HCT116 (cell line): ENCODE data around the gene GUK1. TPM values are rescaled to one million over a fixed set of nuclear protein-coding genes. Genes with fewer than 3 reads are reported as not detected.

Source experiments
- ATAC-seq: fragments of 200-7000 bp; cut with Tn5 transposase; 2 replicates; pipeline ENCODE4 v1.9.1; 2020; ENCODE audit warnings: mild to moderate bottlenecking, moderate library complexity
- BruUV-seq: library from RNA; stranded (reverse); fragments of 400-500 nt; replicated peaks from 2 replicates; lab custom pipeline; 2021; lab: Mats Ljungman, UMichigan
- CTCF ChIA-PET: fragments of 300-600 bp; sonication (Branson Sonifier 250); formaldehyde crosslinking; loops from one replicate; lab custom pipeline; 2021; ENCODE audit warnings: antibody characterized with exemption; lab: Charles Lee
- POLR2A ChIA-PET: fragments of 300-600, 350-600 bp; sonication (Branson Sonifier 250); formaldehyde crosslinking; loops from one replicate; lab custom pipeline; 2021; ENCODE audit warnings: antibody characterized with exemption; lab: Charles Lee
- RAD21 ChIA-PET, 2 experiments: fragments of 300-600 bp; sonication (Branson Sonifier 250); formaldehyde crosslinking; loops; one replicate each; lab custom pipeline; 2023; ENCODE audit warnings: low total read pairs in 2 of 2; ENCODE audit not compliant: uncharacterized antibody in 2 of 2, unreplicated experiment in 2 of 2, low non-redundant PET in 1 of 2; lab: Charles Lee
- DNase-seq: peaks from one replicate; pipeline ENCODE4 v3.0.0-alpha.2; 2010; ENCODE audit warnings: low read depth, low spot score
- H2AFZ ChIP-seq: fragments of 200-600 bp; shearing (Covaris generic), sonication (generic); 2 replicates; pipeline ENCODE4 v1.6.1; 2017; ENCODE audit warnings: low read depth, mixed run types, mixed read lengths, antibody characterized with exemption, low read length; ENCODE audit not compliant: poor library complexity, severe bottlenecking
- H3K27ac ChIP-seq: 2 replicates; pipeline ENCODE4 v1.5.1; 2012; ENCODE audit warnings: low read depth, low read length
- H3K27me3 ChIP-seq: fragments of 200-600 bp; sonication (generic); 2 replicates; pipeline ENCODE4 v1.6.1; 2016; ENCODE audit warnings: mixed run types, low read length, mixed read lengths; ENCODE audit not compliant: insufficient read depth
- H3K36me3 ChIP-seq, 2 experiments: fragments of 200-500 bp in 1 of 2; fragments of 200-600 bp in 1 of 2; sonication (Bioruptor generic) in 1 of 2; sonication (generic) in 1 of 2; 2 replicates each; pipeline versions ENCODE4 v1.5.1 to v1.6.1; 2014 to 2016; ENCODE audit warnings: low read length in 2 of 2, inconsistent platforms in 1 of 2, mixed read lengths in 1 of 2, mixed run types in 1 of 2; ENCODE audit not compliant: insufficient read depth in 2 of 2, control insufficient read depth in 1 of 2
- H3K4me1 ChIP-seq, 2 experiments: fragments of 200-600 bp in 1 of 2; sonication (generic) in 1 of 2; 2 replicates each; pipeline versions ENCODE4 v1.5.1 to v1.6.1; 2012 to 2017; ENCODE audit warnings: low read length in 2 of 2, inconsistent platforms in 1 of 2, mild to moderate bottlenecking in 1 of 2, mixed read lengths in 1 of 2, mixed run types in 1 of 2, moderate library complexity in 1 of 2; ENCODE audit not compliant: insufficient read depth in 2 of 2, control insufficient read depth in 1 of 2
- H3K4me2 ChIP-seq: fragments of 200-600 bp; sonication (generic); 2 replicates; pipeline ENCODE4 v1.6.1; 2017; ENCODE audit warnings: mixed run types, low read length, mixed read lengths
- H3K4me3 ChIP-seq, 2 experiments: fragments of 200-600 bp in 1 of 2; sonication (generic) in 1 of 2; replicated peaks in 1 of 2; 2 replicates each; pipeline ENCODE4 v1.5.1; 2011 to 2016; ENCODE audit warnings: low read length in 2 of 2, control low read depth in 1 of 2, low read depth in 1 of 2, mild to moderate bottlenecking in 1 of 2, mixed read lengths in 1 of 2, mixed run types in 1 of 2
- H3K79me2 ChIP-seq: fragments of 200-600 bp; sonication (generic); 2 replicates; pipeline ENCODE4 v1.6.1; 2017; ENCODE audit warnings: mild to moderate bottlenecking, mixed run types, low read length, moderate library complexity, mixed read lengths; ENCODE audit not compliant: insufficient read depth
- H3K9ac ChIP-seq: fragments of 200-600 bp; sonication (generic); 2 replicates; pipeline ENCODE4 v1.6.1; 2016; ENCODE audit warnings: low read length, mixed read lengths
- H3K9me2 ChIP-seq: fragments of 200-600 bp; sonication (generic), shearing (Covaris generic); 2 replicates; pipeline ENCODE4 v1.6.1; 2017; ENCODE audit warnings: mixed run types, mild to moderate bottlenecking, moderate library complexity; ENCODE audit not compliant: insufficient read depth
- H3K9me3 ChIP-seq, 2 experiments: fragments of 200-500 bp in 1 of 2; fragments of 200-600 bp in 1 of 2; sonication (Bioruptor generic) in 1 of 2; sonication (generic) in 1 of 2; 2 replicates each; pipeline ENCODE4 v1.6.1; 2014 to 2017; ENCODE audit warnings: low read length in 2 of 2, mixed read lengths in 2 of 2, inconsistent platforms in 1 of 2, low read depth in 1 of 2, mild to moderate bottlenecking in 1 of 2, mixed run types in 1 of 2, moderate library complexity in 1 of 2; ENCODE audit not compliant: control insufficient read depth in 1 of 2, insufficient read depth in 1 of 2
- H4K20me1 ChIP-seq: fragments of 200-600 bp; sonication (generic), shearing (Covaris generic); 2 replicates; pipeline ENCODE4 v1.6.1; 2017; ENCODE audit warnings: mixed run types, mild to moderate bottlenecking, moderate library complexity; ENCODE audit not compliant: insufficient read depth
- ATF3 ChIP-seq: IDR thresholded peaks from 2 replicates; pipeline ENCODE4 v1.6.1; 2012
- CBX3 ChIP-seq: IDR thresholded peaks from 2 replicates; pipeline ENCODE4 v1.6.1; 2012; ENCODE audit warnings: low read depth
- CTCF ChIP-seq, 3 experiments: fragments of 200-600 bp in 1 of 3; sonication (generic) in 1 of 3; IDR thresholded peaks in 2 of 3; conservative IDR thresholded peaks in 1 of 3; 2 replicates each; pipeline ENCODE4 v1.5.1; 2012 to 2017; ENCODE audit warnings: low read depth in 2 of 3, low read length in 2 of 3, antibody characterized with exemption in 1 of 3, borderline replicate concordance in 1 of 3, control low read depth in 1 of 3, mild to moderate bottlenecking in 1 of 3, mixed read lengths in 1 of 3, mixed run types in 1 of 3, moderate library complexity in 1 of 3; ENCODE audit not compliant: insufficient read depth in 1 of 3
- EZH2 ChIP-seq: fragments of 200-600 bp; sonication (generic); IDR thresholded peaks from 2 replicates; pipeline ENCODE4 v1.6.1; 2017; ENCODE audit warnings: antibody characterized with exemption, mixed run types
- EZH2phosphoT487 ChIP-seq: fragments of 200-600 bp; IDR thresholded peaks from 2 replicates; pipeline ENCODE4 v1.6.1; 2018; ENCODE audit warnings: antibody characterized with exemption, borderline replicate concordance
- FOSL1 ChIP-seq: IDR thresholded peaks from 2 replicates; pipeline ENCODE4 v1.6.1; 2012; ENCODE audit warnings: low read depth
- JUND ChIP-seq: IDR thresholded peaks from 2 replicates; pipeline ENCODE4 v1.6.1; 2012
- MAX ChIP-seq: IDR thresholded peaks from 2 replicates; pipeline ENCODE4 v1.6.1; 2012
- POLR2AphosphoS5 ChIP-seq: IDR thresholded peaks from 2 replicates; pipeline ENCODE4 v1.6.1; 2011; ENCODE audit warnings: mild to moderate bottlenecking, low read depth, low read length, moderate library complexity
- RAD21 ChIP-seq: IDR thresholded peaks from 2 replicates; pipeline ENCODE4 v1.6.1; 2012; ENCODE audit warnings: low read depth, mild to moderate bottlenecking
- SIN3A ChIP-seq: IDR thresholded peaks from 2 replicates; pipeline ENCODE4 v1.6.1; 2012; ENCODE audit warnings: low read depth
- SP1 ChIP-seq: IDR thresholded peaks from 2 replicates; pipeline ENCODE4 v1.6.1; 2012; ENCODE audit warnings: low read depth
- TCF7L2 ChIP-seq: IDR thresholded peaks from 2 replicates; pipeline ENCODE4 v1.7.0; 2011; ENCODE audit warnings: borderline replicate concordance, inconsistent platforms; ENCODE audit not compliant: insufficient read depth, insufficient read length; ENCODE audit errors: extremely low read depth
- YY1 ChIP-seq: IDR thresholded peaks from 2 replicates; pipeline ENCODE4 v1.6.1; 2011; ENCODE audit warnings: low read length, low read depth, moderate library complexity, mild to moderate bottlenecking; ENCODE audit not compliant: insufficient replicate concordance; ENCODE audit errors: extremely low read depth
- intact Hi-C: fragments of 100-400 bp; cut with micrococcal nuclease; formaldehyde crosslinking; loops from 2 replicates; pipeline ENCODE4 v1.10.0; 2022
- total RNA-seq: library from RNA; stranded (reverse); gene quantifications from one replicate; pipeline ENCODE4 v1.2.1, GENCODE V29; 2021; ENCODE audit not compliant: unreplicated experiment

The GUK1 gene
- total RNA-seq, 1 experiment from 2014 or later, result 145 TPM

DNA sequence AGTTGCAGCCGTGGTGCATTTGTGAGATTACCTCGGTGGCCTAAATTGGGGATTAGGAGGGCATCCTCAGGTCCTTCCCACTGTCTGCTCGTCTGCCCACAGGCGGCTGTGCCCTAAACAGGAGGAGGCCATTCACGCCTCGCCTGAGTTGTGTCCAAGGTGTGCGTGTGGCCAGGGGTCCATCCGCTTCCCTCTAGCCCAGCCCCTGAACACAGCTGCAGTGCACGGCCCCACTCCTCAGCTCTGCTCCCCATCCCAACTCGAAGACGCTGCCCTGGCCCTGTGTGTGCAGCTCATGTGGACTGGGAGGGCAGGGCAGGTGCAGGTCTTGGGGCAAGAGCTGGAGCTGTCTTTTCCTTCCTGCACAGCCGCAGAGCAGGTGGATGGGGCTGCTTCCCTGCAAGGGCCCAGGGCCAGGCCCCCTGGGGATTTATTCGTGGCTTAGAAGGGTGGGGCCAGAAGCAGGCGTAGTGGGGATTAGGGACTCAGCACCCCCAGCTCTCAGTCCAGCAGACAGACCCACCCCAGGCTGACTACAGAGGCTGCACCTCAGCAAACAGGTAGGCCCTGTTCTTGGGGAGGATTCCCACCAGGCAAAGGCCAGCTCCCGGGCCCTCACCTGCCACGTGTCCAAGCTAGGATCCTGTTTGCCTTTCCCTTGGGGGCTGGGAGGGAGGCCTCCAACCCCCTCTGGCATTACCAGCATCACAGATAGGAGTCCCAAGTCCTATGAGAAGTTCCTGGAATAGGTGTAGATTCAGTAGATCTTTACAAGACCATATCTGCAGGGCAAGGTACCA is 4.3 kb downstream of the GUK1 start:
- Histone ChIP-seq H3K4me2 (no peak overlapping the region), H3K79me2 (peaks cover 58% of the 10 kb centered on the region), H3K9me3 (no peaks in the 10 kb centered on the region), H3K4me3 (no peak overlapping the region), H3K27me3 (no peaks in the 10 kb centered on the region), H3K36me3 (0 out of 4 replicates have a peak, but pooled peaks cover 0 to 6% of the 10 kb centered on the region in 2 experiments), H4K20me1 (no peaks in the 10 kb centered on the region), H3K9ac (no peak overlapping the region), H3K4me1 (peaks cover 0 to 12% of the 10 kb centered on the region in 2 experiments; a peak in 3 of 4 replicates), H2AFZ (no peak overlapping the region), H3K27ac (no peak overlapping the region), H3K9me2 (no peaks in the 10 kb centered on the region)
- POLR2A ChIA-PET, result no interaction called here
- ATAC-seq, result no peak
- RAD21 ChIA-PET, result no interaction called here
- no TSS peak for BruUV-seq
- no peak for DNase-seq
- intact Hi-C loops, result no loop called here
- TF ChIP-seq FOSL1 (no peak), SP1 (no peak), MAX (no peak), SIN3A (no peak), RAD21 (no peak), ATF3 (no peak), JUND (no peak), YY1 (no peak), CTCF (IDR thresholded peaks at IDR 0.05 in 2 of 3, conservative IDR thresholded peaks at IDR 0.05 in 1 of 3; ENCODE audit: borderline replicate concordance in 1 of 3, insufficient read depth in 1 of 3, low read depth in 2 of 3, low read length in 2 of 3) (no peak), TCF7L2 (no peak), POLR2AphosphoS5 (no peak), EZH2phosphoT487 (no peak), EZH2 (no peak), CBX3 (no peak)
- CTCF ChIA-PET, result no interaction called here
